Ascending aorta (tissue), 2 donors: ENCODE measurements around the gene ATP6V0E2. TPM values are rescaled to one million over a fixed set of nuclear protein-coding genes. Genes with fewer than 3 reads are reported as not detected.

Experiments
- DNase-seq, 2 donors: peaks; one replicate each; pipeline ENCODE4 v3.0.0-alpha.2; 2019; ENCODE audit warnings: low spot score in 2 of 2
- H3K27ac ChIP-seq, 2 donors: fragments of 200-600 bp; sonication (generic); one replicate each; pipeline ENCODE4 v1.5.1; 2016 to 2017; ENCODE audit warnings: mild to moderate bottlenecking in 1 of 2
- H3K27me3 ChIP-seq: fragments of 200-600 bp; sonication (generic); one replicate; pipeline ENCODE4 v1.5.1; 2017
- H3K36me3 ChIP-seq, 2 donors: fragments of 200-600 bp; sonication (generic); one replicate each; pipeline ENCODE4 v1.5.1; 2016
- H3K4me1 ChIP-seq, 2 donors: fragments of 200-600 bp; sonication (generic); one replicate each; pipeline ENCODE4 v1.5.1; 2016 to 2017; ENCODE audit warnings: mild to moderate bottlenecking in 1 of 2
- H3K4me3 ChIP-seq, 2 donors: fragments of 200-600 bp; sonication (generic); one replicate each; pipeline ENCODE4 v1.5.1; 2016 to 2017; ENCODE audit warnings: mild to moderate bottlenecking in 1 of 2
- H3K9me3 ChIP-seq, 2 donors: fragments of 200-600 bp; sonication (generic); one replicate each; pipeline ENCODE4 v1.5.1; 2016
- intact Hi-C: fragments of 100-400 bp; cut with DNase I; formaldehyde crosslinking; loops from one replicate; pipeline ENCODE4 v1.15.1; 2023
- total RNA-seq: library from RNA; depleted of rRNA; stranded (reverse); fragments of >200 nt; gene quantifications from one replicate; pipeline ENCODE4 v1.1.0, GENCODE V29; 2016
- TF ChIP-seq, protein P1 (sequence below), 3 experiments: fragments of 200-600 bp in 2 of 3; fragments of 450-650 bp in 1 of 3; sonication (generic) in 2 of 3; IDR thresholded peaks; one replicate each; pipeline ENCODE4 v1.5.1; 2016 to 2019; ENCODE audit warnings: antibody characterized with exemption in 3 of 3, mild to moderate bottlenecking in 1 of 3, moderate library complexity in 1 of 3

ATP6V0E2 gene
- total RNA-seq, 1 donor from 2014 or later = 29.5 TPM

DNA sequence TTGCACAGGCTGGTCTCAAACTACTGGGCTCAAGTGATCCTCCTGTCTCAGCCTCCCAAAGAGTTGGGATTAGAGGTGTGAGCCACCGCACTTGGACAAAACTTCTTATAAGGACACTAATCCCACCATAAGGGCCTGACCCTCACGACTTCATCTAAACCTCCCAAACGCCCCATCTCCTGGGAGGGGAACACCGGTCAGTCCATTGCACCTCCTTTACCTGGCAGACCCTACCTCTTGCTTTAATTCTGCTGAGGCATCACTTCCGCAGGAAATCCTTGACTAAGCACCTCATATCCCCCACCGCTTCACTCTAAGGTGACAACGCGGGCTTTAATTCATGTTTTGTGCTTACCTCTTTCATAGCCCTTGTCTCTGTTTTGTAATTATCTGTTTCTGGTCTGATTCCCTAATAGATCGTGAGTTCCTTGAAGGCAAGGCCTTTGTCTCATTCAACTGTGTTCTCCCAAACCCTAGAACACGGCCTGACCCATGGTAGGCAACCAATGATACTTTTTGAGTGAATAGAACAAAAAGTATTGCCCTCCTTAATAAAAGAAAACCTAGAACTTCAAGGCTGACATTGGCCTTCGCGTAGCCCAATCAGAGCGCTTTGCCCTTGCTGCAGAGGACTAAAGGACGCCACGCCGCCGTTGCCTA is 36.1 kb upstream of the ATP6V0E2 start:
- no peak for DNase-seq
- peak overlapping the region in 1 of 2 donors; percentile 84 for H3K4me3 ChIP-seq
- H3K27me3 ChIP-seq = no peaks in the 10 kb centered on the region
- intact Hi-C loops = loop anchor here (1.0 to 10.0 kb wide), 10 partner anchors 36 to 1187 kb away; partner anchors contain the start of genes ABCB8, ATG9B, ATP6V0E2 and PDIA4
- no peak overlapping the region for H3K27ac ChIP-seq
- peaks cover 0 to 8% of the 10 kb centered on the region in 2 donors for H3K4me1 ChIP-seq
- H3K9me3 ChIP-seq = no peaks in the 10 kb centered on the region
- H3K36me3 ChIP-seq = no peaks in the 10 kb centered on the region
- TF ChIP-seq, protein P1, sequence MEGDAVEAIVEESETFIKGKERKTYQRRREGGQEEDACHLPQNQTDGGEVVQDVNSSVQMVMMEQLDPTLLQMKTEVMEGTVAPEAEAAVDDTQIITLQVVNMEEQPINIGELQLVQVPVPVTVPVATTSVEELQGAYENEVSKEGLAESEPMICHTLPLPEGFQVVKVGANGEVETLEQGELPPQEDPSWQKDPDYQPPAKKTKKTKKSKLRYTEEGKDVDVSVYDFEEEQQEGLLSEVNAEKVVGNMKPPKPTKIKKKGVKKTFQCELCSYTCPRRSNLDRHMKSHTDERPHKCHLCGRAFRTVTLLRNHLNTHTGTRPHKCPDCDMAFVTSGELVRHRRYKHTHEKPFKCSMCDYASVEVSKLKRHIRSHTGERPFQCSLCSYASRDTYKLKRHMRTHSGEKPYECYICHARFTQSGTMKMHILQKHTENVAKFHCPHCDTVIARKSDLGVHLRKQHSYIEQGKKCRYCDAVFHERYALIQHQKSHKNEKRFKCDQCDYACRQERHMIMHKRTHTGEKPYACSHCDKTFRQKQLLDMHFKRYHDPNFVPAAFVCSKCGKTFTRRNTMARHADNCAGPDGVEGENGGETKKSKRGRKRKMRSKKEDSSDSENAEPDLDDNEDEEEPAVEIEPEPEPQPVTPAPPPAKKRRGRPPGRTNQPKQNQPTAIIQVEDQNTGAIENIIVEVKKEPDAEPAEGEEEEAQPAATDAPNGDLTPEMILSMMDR (IDR thresholded peaks at IDR 0.05) = no peak

DNA sequence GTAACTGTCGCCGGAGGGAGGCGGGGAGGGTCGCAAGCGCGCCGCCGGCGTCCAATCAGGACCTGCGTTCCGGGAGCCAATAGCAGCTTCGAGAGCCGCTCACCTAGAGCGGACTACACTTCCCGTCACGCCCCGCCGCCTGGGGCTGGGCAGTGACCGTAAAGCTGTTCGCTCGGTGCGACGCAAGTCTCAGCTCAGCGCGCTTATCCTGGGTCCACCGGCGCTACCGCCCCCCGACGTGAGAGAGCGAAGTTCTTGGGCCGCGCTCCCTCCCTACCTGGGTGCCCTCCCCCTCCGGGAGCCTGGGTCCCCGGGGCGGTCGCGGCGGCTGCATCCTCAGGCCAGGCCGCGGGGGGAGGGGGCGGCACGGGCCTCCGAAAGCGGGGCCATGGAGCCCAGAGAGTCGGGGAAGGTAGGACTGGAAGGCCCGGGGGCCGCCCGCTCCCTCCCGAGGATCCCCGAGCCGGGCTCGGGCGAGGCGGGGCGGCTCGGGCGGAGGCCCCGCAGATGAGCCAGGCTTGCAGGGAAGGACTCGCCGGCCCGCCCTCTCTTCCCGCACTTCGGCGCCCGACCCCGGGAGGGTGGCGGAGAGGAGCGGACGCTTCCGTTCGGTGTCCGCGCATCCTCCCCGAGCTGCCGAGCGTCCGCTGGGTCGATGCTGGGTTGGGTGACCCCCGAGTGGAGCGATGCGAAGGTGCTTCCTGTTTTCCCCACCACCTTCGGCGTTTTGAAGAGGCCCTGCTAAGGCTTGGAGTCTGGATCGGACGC is 35.4 kb upstream of the ATP6V0E2 start, which contains the start of gene ZNF862:
Gene ZNF862, plus strand, starts transcription at position 152 of the 768 bp plus-strand sequence. Its CDS starts 237 bp downstream, at position 389.
- Histone ChIP-seq H3K4me1 (peaks cover 0 to 8% of the 10 kb centered on the region in 2 donors), H3K4me3 (peak within 1 kb of the TSS; percentile 84 to 94), H3K27ac (peak within 1 kb of the TSS; percentile 86 to 93), H3K36me3 (no peaks in the 10 kb centered on the region), H3K27me3 (no peaks in the 10 kb centered on the region), H3K9me3 (no peaks in the 10 kb centered on the region)
- peak; percentile 92 to 98 for DNase-seq
- TF ChIP-seq, protein P1 (IDR thresholded peaks at IDR 0.05) = no peak
- intact Hi-C loops = loop anchor here (1.0 to 10.0 kb wide), 10 partner anchors 35 to 1186 kb away; partner anchors contain the start of genes ABCB8, ATG9B, ATP6V0E2 and PDIA4

DNA sequence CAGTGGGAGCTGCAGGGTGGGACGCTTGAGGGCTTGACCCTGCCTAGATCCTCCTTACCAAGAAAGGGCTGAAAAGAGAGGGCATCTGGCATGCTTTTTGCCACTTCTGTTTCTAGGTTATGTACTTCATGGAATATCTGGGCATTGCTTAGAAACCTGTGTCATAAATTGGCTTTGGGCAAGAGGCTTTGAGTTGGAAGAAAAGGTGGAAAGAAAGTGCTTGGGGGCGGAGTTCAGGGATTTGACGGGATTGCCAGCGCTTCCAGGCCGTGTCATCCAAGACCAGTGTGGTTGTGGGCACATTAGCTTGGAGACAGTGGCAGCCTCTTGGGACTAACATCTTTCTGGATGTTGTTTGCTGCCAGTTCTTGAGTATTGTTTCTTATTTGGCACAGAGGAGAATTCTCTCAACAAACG is 34.8 kb upstream of the ATP6V0E2 start:
- Histone ChIP-seq H3K9me3 (no peaks in the 10 kb centered on the region), H3K4me3 (peak overlapping the region; percentile 84 to 94), H3K27ac (peak overlapping the region; percentile 86 to 93), H3K4me1 (peaks cover 0 to 8% of the 10 kb centered on the region in 2 donors), H3K36me3 (no peaks in the 10 kb centered on the region), H3K27me3 (no peaks in the 10 kb centered on the region)
- TF ChIP-seq, protein P1 (IDR thresholded peaks at IDR 0.05) = no peak
- intact Hi-C loops = loop anchor here (1.0 to 10.0 kb wide), 10 partner anchors 34 to 1186 kb away; partner anchors contain the start of genes ABCB8, ATG9B, ATP6V0E2 and PDIA4
- no peak for DNase-seq

DNA sequence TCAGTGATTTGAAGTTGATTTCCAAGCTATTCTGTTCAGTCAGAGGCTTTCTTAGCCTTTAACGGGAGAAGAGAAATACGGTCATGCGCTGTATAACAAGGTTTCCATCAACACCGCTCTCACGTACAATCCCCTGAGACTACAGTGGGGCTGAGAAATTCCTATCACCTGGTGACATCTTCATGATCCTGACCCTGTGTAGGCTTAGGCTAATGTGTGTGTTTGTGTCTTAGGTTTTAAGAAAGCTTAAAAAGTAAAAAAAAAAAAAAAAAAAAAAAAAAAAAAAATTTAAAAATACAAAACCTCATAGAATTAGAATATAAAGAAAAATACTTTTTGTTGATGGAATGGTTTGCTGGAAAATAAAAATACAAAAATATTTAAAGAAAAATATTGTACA is 33.8 kb upstream of the ATP6V0E2 start:
- Histone ChIP-seq H3K36me3 (no peaks in the 10 kb centered on the region), H3K27me3 (no peaks in the 10 kb centered on the region), H3K4me1 (peaks cover 0 to 8% of the 10 kb centered on the region in 2 donors), H3K4me3 (no peak overlapping the region), H3K9me3 (no peaks in the 10 kb centered on the region), H3K27ac (no peak overlapping the region)
- DNase-seq = no peak
- TF ChIP-seq, protein P1 (IDR thresholded peaks at IDR 0.05) = no peak
- intact Hi-C loops = loop anchor here (5.0 to 10.0 kb wide), 6 partner anchors 343 to 1185 kb away; partner anchors contain the start of genes ABCB8, ATG9B, PDIA4 and ZNF746

DNA sequence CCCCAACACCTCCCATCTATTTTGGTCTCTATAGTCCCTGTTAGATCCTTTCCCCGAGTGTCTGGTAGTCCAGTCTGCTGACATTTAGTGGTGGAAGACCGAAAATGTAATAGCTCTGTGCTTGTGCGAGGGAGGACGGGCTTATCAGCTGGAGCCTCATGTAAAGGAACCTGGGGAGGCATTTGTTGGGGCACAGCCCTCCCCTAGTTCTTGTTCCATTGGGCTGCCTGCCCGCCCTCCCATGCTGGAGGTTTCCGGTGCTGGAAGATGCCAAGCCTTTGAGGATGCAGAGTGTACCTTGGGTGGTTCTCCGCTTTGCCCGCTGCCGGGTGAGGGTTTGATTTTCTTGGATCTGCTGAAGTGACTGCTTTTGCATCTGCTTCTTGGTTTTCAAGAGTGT is 30.2 kb upstream of the ATP6V0E2 start:
- H3K27me3 ChIP-seq = no peaks in the 10 kb centered on the region
- TF ChIP-seq, protein P1 (IDR thresholded peaks at IDR 0.05) = no peak
- no peaks in the 10 kb centered on the region for H3K9me3 ChIP-seq
- H3K4me3 ChIP-seq = no peak overlapping the region
- intact Hi-C loops = no loop called here
- no peak for DNase-seq
- peaks cover 0 to 8% of the 10 kb centered on the region in 2 donors for H3K4me1 ChIP-seq
- peaks cover 10 to 32% of the 10 kb centered on the region in 2 donors for H3K36me3 ChIP-seq
- H3K27ac ChIP-seq = no peak overlapping the region
